IMR-90 (cell line): ENCODE results near the gene PTPRN2. TPM values are rescaled to one million over a fixed set of nuclear protein-coding genes. Genes with fewer than 3 reads are reported as not detected.
A peak's percentile ranks its signal among the peaks of the same experiment; 100 is the strongest.

Experiments used
- ATAC-seq: fragments of 200-7000 bp; cut with Tn5 transposase; 2 replicates; pipeline ENCODE4 v1.9.1; 2020; ENCODE audit warnings: low read depth, mild to moderate bottlenecking, moderate library complexity
- BruUV-seq: library from RNA; stranded (reverse); fragments of 400-500 nt; replicated peaks from 2 replicates; lab custom pipeline; 2021; lab: Mats Ljungman, UMichigan
- CTCF ChIA-PET: fragments of 300-600 bp; formaldehyde crosslinking; extraction: SDS; loops from one replicate; lab custom pipeline; 2021; ENCODE audit warnings: antibody characterized with exemption; lab: Yijun Ruan, JAX
- POLR2A ChIA-PET: fragments of 300-600 bp; sonication (Branson Sonifier 250); formaldehyde crosslinking; loops from one replicate; lab custom pipeline; 2022; ENCODE audit warnings: antibody characterized with exemption; ENCODE audit not compliant: unreplicated experiment; lab: Charles Lee
- DNase-seq: peaks from one replicate; pipeline ENCODE4 v3.0.0; 2013
- H2AFZ ChIP-seq: replicated peaks from 2 replicates; pipeline ENCODE3; 2013; ENCODE audit warnings: low read length, mild to moderate bottlenecking; ENCODE audit not compliant: poor library complexity
- H2AK5ac ChIP-seq: 2 replicates; pipeline ENCODE4 v1.6.1; 2013; ENCODE audit warnings: low read depth, low read length, inconsistent platforms
- H2AK9ac ChIP-seq: replicated peaks from 2 replicates; pipeline ENCODE3; 2013; ENCODE audit warnings: mild to moderate bottlenecking, low read depth, low read length, moderate library complexity; ENCODE audit not compliant: poor library complexity
- H2BK120ac ChIP-seq: 2 replicates; pipeline ENCODE4 v1.6.1; 2013; ENCODE audit warnings: low read depth, low read length, inconsistent platforms
- H2BK15ac ChIP-seq: 3 replicates; pipeline ENCODE4 v1.6.1; 2013; ENCODE audit warnings: low read depth, low read length, inconsistent platforms
- H2BK20ac ChIP-seq: 2 replicates; pipeline ENCODE4 v1.6.1; 2013; ENCODE audit warnings: low read depth, mild to moderate bottlenecking, inconsistent platforms, low read length, moderate library complexity
- H2BK5ac ChIP-seq: 2 replicates; pipeline ENCODE4 v1.6.1; 2013; ENCODE audit warnings: mild to moderate bottlenecking, low read depth, low read length, inconsistent platforms; ENCODE audit not compliant: poor library complexity, severe bottlenecking
- H3K14ac ChIP-seq: replicated peaks from 2 replicates; pipeline ENCODE4 v1.6.1; 2013; ENCODE audit warnings: low read depth, low read length, inconsistent platforms
- H3K18ac ChIP-seq: 2 replicates; pipeline ENCODE4 v1.6.1; 2013; ENCODE audit warnings: low read depth, low read length, control low read depth
- H3K23ac ChIP-seq: 2 replicates; pipeline ENCODE4 v1.6.1; 2013; ENCODE audit warnings: low read depth, low read length, inconsistent platforms
- H3K27ac ChIP-seq: 2 replicates; pipeline ENCODE4 v1.5.1; 2013; ENCODE audit warnings: mild to moderate bottlenecking, control low read depth, low read length; ENCODE audit not compliant: insufficient read depth
- H3K27me3 ChIP-seq: 2 replicates; pipeline ENCODE4 v1.6.1; 2013; ENCODE audit warnings: low read length; ENCODE audit not compliant: control insufficient read depth, insufficient read depth
- H3K36me3 ChIP-seq: 2 replicates; pipeline ENCODE4 v1.6.1; 2013; ENCODE audit warnings: low read length, mixed read lengths; ENCODE audit not compliant: control insufficient read depth, insufficient read depth
- H3K4ac ChIP-seq: 2 replicates; pipeline ENCODE4 v1.6.1; 2013; ENCODE audit warnings: low read depth, low read length, inconsistent platforms
- H3K4me1 ChIP-seq: 2 replicates; pipeline ENCODE4 v1.6.1; 2013; ENCODE audit warnings: low read length, mixed read lengths; ENCODE audit not compliant: control insufficient read depth, insufficient read depth
- H3K4me2 ChIP-seq: 2 replicates; pipeline ENCODE4 v1.6.1; 2013; ENCODE audit warnings: low read depth, mild to moderate bottlenecking, control low read depth, low read length, moderate library complexity
- H3K4me3 ChIP-seq: 2 replicates; pipeline ENCODE4 v1.5.1; 2013; ENCODE audit warnings: low read depth, mild to moderate bottlenecking, control low read depth, low read length, moderate library complexity; ENCODE audit not compliant: insufficient read depth
- H3K56ac ChIP-seq: 2 replicates; pipeline ENCODE4 v1.6.1; 2013; ENCODE audit warnings: low read length, inconsistent platforms; ENCODE audit not compliant: insufficient read depth; ENCODE audit errors: extremely low read depth
- H3K79me1 ChIP-seq, 2 experiments: 2 replicates each; pipeline ENCODE4 v1.6.1; 2013; ENCODE audit warnings: low read length in 2 of 2, inconsistent platforms in 1 of 2, low read depth in 1 of 2
- H3K9ac ChIP-seq: 2 replicates; pipeline ENCODE4 v1.6.1; 2013; ENCODE audit warnings: low read depth, low read length, control low read depth
- H3K9me1 ChIP-seq: 2 replicates; pipeline ENCODE4 v1.6.1; 2013; ENCODE audit warnings: low read length, inconsistent platforms; ENCODE audit not compliant: insufficient read depth
- H3K9me3 ChIP-seq: 2 replicates; pipeline ENCODE4 v1.6.1; 2013; ENCODE audit warnings: low read length; ENCODE audit not compliant: control insufficient read depth, insufficient read depth
- H4K20me1 ChIP-seq: 2 replicates; pipeline ENCODE4 v1.6.1; 2013; ENCODE audit warnings: low read length, inconsistent platforms; ENCODE audit not compliant: insufficient read depth
- H4K5ac ChIP-seq: 2 replicates; pipeline ENCODE4 v1.6.1; 2013; ENCODE audit warnings: mild to moderate bottlenecking, low read depth, low read length, control low read depth
- H4K8ac ChIP-seq, 2 experiments: 2 replicates each; pipeline ENCODE4 v1.6.1; 2013; ENCODE audit warnings: low read depth in 2 of 2, low read length in 2 of 2, control low read depth in 1 of 2, inconsistent platforms in 1 of 2
- H4K91ac ChIP-seq: 2 replicates; pipeline ENCODE4 v1.6.1; 2013; ENCODE audit warnings: low read depth, low read length, inconsistent platforms; ENCODE audit not compliant: insufficient read depth
- BHLHE40 ChIP-seq: fragments of 150-350 bp; IDR thresholded peaks from 2 replicates; pipeline ENCODE4 v1.6.1; 2016; ENCODE audit warnings: mild to moderate bottlenecking, low read depth, low read length
- MAFK ChIP-seq: IDR thresholded peaks from 2 replicates; pipeline ENCODE4 v1.6.1; 2012; ENCODE audit warnings: low read depth, low read length, improper control_type of control experiment
- RCOR1 ChIP-seq: IDR thresholded peaks from 2 replicates; pipeline ENCODE4 v1.6.1; 2012; ENCODE audit warnings: mild to moderate bottlenecking, low read length, improper control_type of control experiment; ENCODE audit not compliant: insufficient replicate concordance
- WGBS, 2 experiments: methylation state at CpG; one replicate each; pipeline versions ENCODE4 v1.1.5 to v1.1.7; 2013; ENCODE audit warnings: missing lambda C conversion rate in 2 of 2; ENCODE audit not compliant: insufficient read length in 1 of 2; ENCODE audit errors: extremely low coverage in 2 of 2; 5-methylcytosine and 5-hydroxymethylcytosine counted together
- dilution Hi-C: fragments of 300-500 bp; cut with HindIII; formaldehyde crosslinking; loops from one replicate; pipeline ENCODE4 v1.14.3; 2018; ENCODE audit warnings: low sequenced_read_pairs; ENCODE audit not compliant: unreplicated experiment
- in situ Hi-C: fragments of 300-500 bp; cut with MboI; formaldehyde crosslinking; loops from 3 replicates; pipeline ENCODE4 v1.14.3; 2019; ENCODE audit warnings: low sequenced_read_pairs, inconsistent platforms, mixed read lengths
- intact Hi-C: fragments of 100-400 bp; cut with micrococcal nuclease; formaldehyde crosslinking; loops from 2 replicates; pipeline ENCODE4 v1.10.0; 2022
- polyA plus RNA-seq, 3 experiments: library from polyadenylated mRNA; depleted of rRNA; stranded (reverse); fragments of >200 nt; gene quantifications; 2 replicates each; pipeline ENCODE4 v1.2.3, GENCODE V29; 2012; ENCODE audit warnings: low replicate concordance in 1 of 3
- total RNA-seq: library from RNA; depleted of rRNA; stranded (reverse); fragments of >200 nt; gene quantifications from 2 replicates; pipeline ENCODE4 v1.2.3, GENCODE V29; 2012
- TF ChIP-seq, protein P1 (sequence below): conservative IDR thresholded peaks from 2 replicates; pipeline ENCODE4 v1.5.1; 2012; ENCODE audit warnings: mild to moderate bottlenecking, low read depth, low read length, improper control_type of control experiment

The PTPRN2 gene
- total and polyA plus RNA-seq, 2 of the 4 experiments (the other 2 are of a cell fraction): 0.03 TPM; not detected in 1

GRCh38 chr7:158595068-158595467 is 7.4 kb upstream of the PTPRN2 start:
- Histone ChIP-seq H3K36me3 (no peaks in the 10 kb centered on the region), H3K4me2 (no peak overlapping the region), H3K14ac (no peak overlapping the region), H2AK9ac (peak overlapping the region; percentile 75), H3K79me1 (no peaks in the 10 kb centered on the region), H3K56ac (no peak overlapping the region), H3K27ac (no peak overlapping the region), H3K4me1 (no peaks in the 10 kb centered on the region), H3K9me1 (no peaks in the 10 kb centered on the region), H2BK15ac (no peak overlapping the region), H4K20me1 (no peaks in the 10 kb centered on the region), H2AFZ (peak overlapping the region; percentile 60), H3K27me3 (no peaks in the 10 kb centered on the region; the same call in 1 of the 2 replicates), H3K23ac (no peak overlapping the region), H2BK5ac (peak overlapping the region; percentile 37), H3K9me3 (peaks cover 2% of the 10 kb centered on the region; the same call in 1 of the 2 replicates), H2BK20ac (no peak overlapping the region), H3K18ac (no peak overlapping the region), H4K8ac (no peak overlapping the region), H4K5ac (no peak overlapping the region), H4K91ac (no peak overlapping the region), H2BK120ac (no peak overlapping the region), H3K9ac (no peak overlapping the region), H2AK5ac (no peak overlapping the region), H3K4ac (no peak overlapping the region), H3K4me3 (no peak overlapping the region)
- no CpG with 5 or more reads among the region's 3 CpGs for WGBS, 2 experiments
- POLR2A ChIA-PET: no interaction called here
- CTCF ChIA-PET: no interaction called here
- no peak for ATAC-seq
- in situ Hi-C loops: no loop called here
- intact Hi-C loops: no loop called here
- TF ChIP-seq MAFK: no peak
- TF ChIP-seq RCOR1: no peak
- TF ChIP-seq, protein P1, sequence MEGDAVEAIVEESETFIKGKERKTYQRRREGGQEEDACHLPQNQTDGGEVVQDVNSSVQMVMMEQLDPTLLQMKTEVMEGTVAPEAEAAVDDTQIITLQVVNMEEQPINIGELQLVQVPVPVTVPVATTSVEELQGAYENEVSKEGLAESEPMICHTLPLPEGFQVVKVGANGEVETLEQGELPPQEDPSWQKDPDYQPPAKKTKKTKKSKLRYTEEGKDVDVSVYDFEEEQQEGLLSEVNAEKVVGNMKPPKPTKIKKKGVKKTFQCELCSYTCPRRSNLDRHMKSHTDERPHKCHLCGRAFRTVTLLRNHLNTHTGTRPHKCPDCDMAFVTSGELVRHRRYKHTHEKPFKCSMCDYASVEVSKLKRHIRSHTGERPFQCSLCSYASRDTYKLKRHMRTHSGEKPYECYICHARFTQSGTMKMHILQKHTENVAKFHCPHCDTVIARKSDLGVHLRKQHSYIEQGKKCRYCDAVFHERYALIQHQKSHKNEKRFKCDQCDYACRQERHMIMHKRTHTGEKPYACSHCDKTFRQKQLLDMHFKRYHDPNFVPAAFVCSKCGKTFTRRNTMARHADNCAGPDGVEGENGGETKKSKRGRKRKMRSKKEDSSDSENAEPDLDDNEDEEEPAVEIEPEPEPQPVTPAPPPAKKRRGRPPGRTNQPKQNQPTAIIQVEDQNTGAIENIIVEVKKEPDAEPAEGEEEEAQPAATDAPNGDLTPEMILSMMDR: no peak
- TF ChIP-seq BHLHE40: no peak
- DNase-seq: peak; percentile 59
- no TSS peak for BruUV-seq
- dilution Hi-C loops: no loop called here
